HepG2 (cell line): Measurements from ENCODE around the gene ARMH2. TPM values are rescaled to one million over a fixed set of nuclear protein-coding genes. Genes with fewer than 3 reads are reported as not detected.

Experiments
- ATAC-seq: fragments of 200-7000 bp; cut with Tn5 transposase; 3 replicates; pipeline ENCODE4 v1.9.1; 2020; ENCODE audit warnings: mild to moderate bottlenecking, moderate library complexity
- BruUV-seq: library from RNA; stranded (reverse); fragments of 400-500 nt; replicated peaks from 2 replicates; lab custom pipeline; 2021; lab: Mats Ljungman, UMichigan
- CTCF ChIA-PET: fragments of 300-600 bp; formaldehyde crosslinking; extraction: SDS; loops from one replicate; lab custom pipeline; 2021; ENCODE audit warnings: low total read pairs, inconsistent platforms, low intra/inter-chr PET ratio; lab: Yijun Ruan, JAX
- POLR2A ChIA-PET: fragments of 350-600 bp; sonication (Branson Sonifier 250); formaldehyde crosslinking; loops from one replicate; lab custom pipeline; 2020; ENCODE audit warnings: antibody characterized with exemption, inconsistent platforms; lab: Yijun Ruan, JAX
- DNase-seq: peaks from one replicate; pipeline ENCODE4 v3.0.0-alpha.2; 2015; ENCODE audit warnings: low spot score
- FAIRE-seq: peaks from 3 replicates; lab custom pipeline; 2011; peaks lifted over from hg19 to GRCh38; lab: Jason Lieb, UNC
- H2AFZ ChIP-seq: one replicate; pipeline ENCODE4 v1.6.1; 2011; ENCODE audit warnings: low read length, inconsistent platforms
- H3K27ac ChIP-seq: fragments of 300-600 bp; 3 replicates; pipeline ENCODE4 v1.8.0; 2011; ENCODE audit warnings: mixed run types, mild to moderate bottlenecking, mixed read lengths, low read length, inconsistent platforms; ENCODE audit not compliant: insufficient read depth; ENCODE audit errors: extremely low read length
- H3K27me3 ChIP-seq, 2 experiments: fragments of 200-600 bp in 1 of 2; 2 replicates in 1 of 2; 3 replicates in 1 of 2; pipeline versions ENCODE4 v1.6.0 to v1.8.0; 2011; ENCODE audit warnings: low read length in 2 of 2, mild to moderate bottlenecking in 2 of 2, moderate library complexity in 2 of 2, inconsistent platforms in 1 of 2; ENCODE audit not compliant: insufficient read depth in 2 of 2, control insufficient read depth in 1 of 2
- H3K36me3 ChIP-seq, 2 experiments: fragments of 200-600 bp in 1 of 2; replicated peaks in 1 of 2; 2 replicates in 1 of 2; 3 replicates in 1 of 2; pipeline versions ENCODE4 v1.5.1 to v1.8.0; 2011; ENCODE audit warnings: low read length in 2 of 2, inconsistent platforms in 1 of 2; ENCODE audit not compliant: insufficient read depth in 2 of 2, control insufficient read depth in 1 of 2
- H3K4me1 ChIP-seq: 2 replicates; pipeline ENCODE4 v1.5.1; 2012; ENCODE audit warnings: low read length, inconsistent platforms; ENCODE audit not compliant: insufficient read depth
- H3K4me2 ChIP-seq: 2 replicates; pipeline ENCODE4 v1.6.0; 2011; ENCODE audit warnings: low read depth, low read length, inconsistent platforms
- H3K4me3 ChIP-seq, 3 experiments: fragments of 200-600 bp in 1 of 3; sonication (generic), shearing (Covaris generic) in 1 of 3; replicated peaks in 1 of 3; 2 replicates each; pipeline ENCODE4 v1.5.1; 2011 to 2016; ENCODE audit warnings: low read length in 3 of 3, inconsistent platforms in 2 of 3, low read depth in 2 of 3, mild to moderate bottlenecking in 2 of 3, control low read depth in 1 of 3, mixed read lengths in 1 of 3; ENCODE audit not compliant: insufficient read depth in 1 of 3
- H3K79me2 ChIP-seq: one replicate; pipeline ENCODE4 v1.6.1; 2011; ENCODE audit warnings: low read length, inconsistent platforms; ENCODE audit not compliant: insufficient read depth
- H3K9ac ChIP-seq: 2 replicates; pipeline ENCODE4 v1.6.0; 2011; ENCODE audit warnings: mild to moderate bottlenecking, low read depth, low read length, inconsistent platforms; ENCODE audit not compliant: insufficient read depth
- H3K9me3 ChIP-seq: 2 replicates; pipeline ENCODE4 v1.5.1; 2012; ENCODE audit warnings: mild to moderate bottlenecking, low read length
- H4K20me1 ChIP-seq: 2 replicates; pipeline ENCODE4 v1.6.0; 2011; ENCODE audit warnings: inconsistent platforms, mild to moderate bottlenecking, low read length, moderate library complexity; ENCODE audit not compliant: insufficient read depth
- HNRNPL ChIP-seq: fragments of 200-400 bp; formaldehyde crosslinking; IDR thresholded peaks from 2 replicates; pipeline ENCODE4 v1.6.1; 2017; ENCODE audit warnings: mild to moderate bottlenecking, low read depth, low read length
- LBX2 ChIP-seq: sonication (generic); formaldehyde crosslinking; IDR thresholded peaks from 2 replicates; pipeline ENCODE4 v1.5.0; 2020; ENCODE audit warnings: missing genetic modification reagents, mild to moderate bottlenecking, borderline replicate concordance
- NCOA1 ChIP-seq: sonication (generic); formaldehyde crosslinking; IDR thresholded peaks from 2 replicates; pipeline ENCODE4 v1.9.0; 2021; ENCODE audit warnings: missing genetic modification reagents
- SIX1 ChIP-seq: sonication (generic); formaldehyde crosslinking; IDR thresholded peaks from 2 replicates; pipeline ENCODE4 v1.4.0; 2020; ENCODE audit warnings: missing genetic modification reagents, borderline replicate concordance
- STAG1 ChIP-seq: sonication (generic); formaldehyde crosslinking; IDR thresholded peaks from 2 replicates; pipeline ENCODE4 v1.4.0; 2020; ENCODE audit warnings: missing genetic modification reagents
- TBX2 ChIP-seq: sonication (generic); formaldehyde crosslinking; IDR thresholded peaks from 2 replicates; pipeline ENCODE4 v1.5.0; 2020; ENCODE audit warnings: missing genetic modification reagents, mild to moderate bottlenecking, borderline replicate concordance
- TEAD2 ChIP-seq: sonication (generic); formaldehyde crosslinking; IDR thresholded peaks from 2 replicates; pipeline ENCODE4 v1.9.0; 2021; ENCODE audit warnings: missing genetic modification reagents
- ZBTB37 ChIP-seq: sonication (generic); formaldehyde crosslinking; IDR thresholded peaks from 2 replicates; pipeline ENCODE4 v1.4.0; 2020; ENCODE audit warnings: mild to moderate bottlenecking, missing genetic modification reagents
- ZFY ChIP-seq: sonication (generic); formaldehyde crosslinking; IDR thresholded peaks from 2 replicates; pipeline ENCODE4 v1.4.0; 2020; ENCODE audit warnings: missing genetic modification reagents
- ZNF501 ChIP-seq: sonication (generic); formaldehyde crosslinking; IDR thresholded peaks from 2 replicates; pipeline ENCODE4 v1.5.1; 2020; ENCODE audit warnings: mild to moderate bottlenecking, moderate library complexity, missing genetic modification reagents
- ZNF547 ChIP-seq: sonication (generic); formaldehyde crosslinking; IDR thresholded peaks from 2 replicates; pipeline ENCODE4 v1.5.1; 2020; ENCODE audit warnings: mild to moderate bottlenecking, missing genetic modification reagents
- ZNF724P ChIP-seq: sonication (generic); formaldehyde crosslinking; IDR thresholded peaks from 2 replicates; pipeline ENCODE4 v1.8.0; 2022; ENCODE audit warnings: missing genetic modification reagents, borderline replicate concordance
- ZNF790 ChIP-seq: sonication (generic); formaldehyde crosslinking; IDR thresholded peaks from 2 replicates; pipeline ENCODE4 v1.8.0; 2022; ENCODE audit warnings: missing genetic modification reagents, mild to moderate bottlenecking, borderline replicate concordance
- ZNF878 ChIP-seq: sonication (generic); formaldehyde crosslinking; IDR thresholded peaks from 2 replicates; pipeline ENCODE4 v1.8.1; 2023; ENCODE audit warnings: mild to moderate bottlenecking, missing genetic modification reagents, moderate library complexity
- WGBS: methylation state at CpG from one replicate; pipeline ENCODE4 v1.1.6; 2017; ENCODE audit warnings: low lambda C conversion rate; 5-methylcytosine and 5-hydroxymethylcytosine counted together
- in situ Hi-C: cut with HindIII; loops from 2 replicates; pipeline ENCODE4 v1.10.0; 2017; ENCODE audit warnings: low pct_unique_long_range_greater_than_20kb; ENCODE audit not compliant: extremely low pct_ligation_motif_present
- intact Hi-C: fragments of 100-400 bp; cut with micrococcal nuclease; formaldehyde crosslinking; loops from one replicate; pipeline ENCODE4 v1.10.0; 2022; ENCODE audit not compliant: unreplicated experiment
- polyA plus RNA-seq, 8 experiments: library from polyadenylated mRNA; depleted of rRNA in 3 of 8; stranded (reverse) in 7 of 8; unstranded in 1 of 8; fragments of >200 nt; fragmentation: Illumina TruSeq in 4 of 8; extraction: Trizol in 4 of 8; gene quantifications; 2 replicates each; pipeline versions ENCODE4 v1.2.1 to v1.2.3, GENCODE V29; 2011 to 2016; ENCODE audit warnings: low read depth in 4 of 8, missing spikeins in 1 of 8, mixed read lengths in 1 of 8; ENCODE audit not compliant: insufficient read depth in 1 of 8
- total RNA-seq, 5 experiments: library from RNA; depleted of rRNA; stranded (reverse); fragments of >200 nt; fragmentation: Illumina TruSeq; extraction: Trizol; gene quantifications; 2 replicates each; pipeline ENCODE4 v1.2.3, GENCODE V29; 2016; ENCODE audit warnings: low read depth in 1 of 5
- TF ChIP-seq, protein P1 (sequence below): sonication (generic); formaldehyde crosslinking; IDR thresholded peaks from 2 replicates; pipeline ENCODE4 v1.4.0; 2020; ENCODE audit warnings: mild to moderate bottlenecking, missing genetic modification reagents
- TF ChIP-seq, protein P2 (sequence below): sonication (generic); formaldehyde crosslinking; IDR thresholded peaks from 2 replicates; pipeline ENCODE4 v1.4.0; 2020; ENCODE audit warnings: mild to moderate bottlenecking, missing genetic modification reagents
- TF ChIP-seq, protein P3 (sequence below): IDR thresholded peaks from 2 replicates; pipeline ENCODE4 v1.6.1; 2016

Gene ARMH2
- total and polyA plus RNA-seq, 2 of the 13 experiments (the other 11 are each of a cell fraction or from before 2014, with no cell fraction given): not detected

- ATAC-seq (peak; percentile 1; the same call in 2 of the 3 replicates), DNase-seq (peak; percentile 33), FAIRE-seq (no peak)
- peak overlapping the region; percentile 78 to 100 (median 99) for H3K4me3 ChIP-seq
- H3K4me1 ChIP-seq: peaks cover 67% of the 10 kb centered on the region
- H3K27me3 ChIP-seq: no peaks in the 10 kb centered on the region; a peak in 1 of 5 replicates
- peaks cover 54% of the 10 kb centered on the region for H3K79me2 ChIP-seq
- POLR2A ChIA-PET: interaction anchor here (0.8 to 4.3 kb wide), 9 partner anchors 9 to 109 kb away, joined by 3 to 18 read pairs (median 4); partner anchors contain the start of genes ACOT13, C6orf62 and TDP2
- peak overlapping the region; percentile 90 for H3K4me2 ChIP-seq
- in situ Hi-C loops (loop anchor here (5.0 kb wide), 1 partner anchor 58 kb away; the partner anchor contains the start of gene C6orf62), intact Hi-C loops (loop anchor here (1.0 kb wide), 2 partner anchors 28 to 54 kb away; no protein-coding TSS in a partner anchor)
- peak overlapping the region; percentile 99 for H3K9ac ChIP-seq
- H4K20me1 ChIP-seq: peaks cover 30% of the 10 kb centered on the region
- no TSS peak for BruUV-seq
- CTCF ChIA-PET: no interaction called here
- 2% methylated on average over 20 of the region's 20 CpGs for WGBS
- peak overlapping the region; percentile 99 for H3K27ac ChIP-seq
- no peaks in the 10 kb centered on the region for H3K9me3 ChIP-seq
- H2AFZ ChIP-seq: no peak overlapping the region
- peaks cover under 1 to 15% of the 10 kb centered on the region in 2 experiments; a peak in 3 of 5 replicates for H3K36me3 ChIP-seq
- no peak for TF ChIP-seq ZNF878 (CRISPR knock-in tag)
- TF ChIP-seq NCOA1: no peak
- 0 out of 2 replicates have a peak, but pooled peaks have one; percentile 4 for TF ChIP-seq ZNF547 (CRISPR knock-in tag)
- no peak for TF ChIP-seq ZBTB37
- no peak for TF ChIP-seq TBX2 (CRISPR knock-in tag)
- no peak for TF ChIP-seq STAG1 (CRISPR knock-in tag)
- TF ChIP-seq SIX1 (CRISPR knock-in tag): peak; percentile 7; the same call in 1 of the 2 replicates
- TF ChIP-seq, protein P1, sequence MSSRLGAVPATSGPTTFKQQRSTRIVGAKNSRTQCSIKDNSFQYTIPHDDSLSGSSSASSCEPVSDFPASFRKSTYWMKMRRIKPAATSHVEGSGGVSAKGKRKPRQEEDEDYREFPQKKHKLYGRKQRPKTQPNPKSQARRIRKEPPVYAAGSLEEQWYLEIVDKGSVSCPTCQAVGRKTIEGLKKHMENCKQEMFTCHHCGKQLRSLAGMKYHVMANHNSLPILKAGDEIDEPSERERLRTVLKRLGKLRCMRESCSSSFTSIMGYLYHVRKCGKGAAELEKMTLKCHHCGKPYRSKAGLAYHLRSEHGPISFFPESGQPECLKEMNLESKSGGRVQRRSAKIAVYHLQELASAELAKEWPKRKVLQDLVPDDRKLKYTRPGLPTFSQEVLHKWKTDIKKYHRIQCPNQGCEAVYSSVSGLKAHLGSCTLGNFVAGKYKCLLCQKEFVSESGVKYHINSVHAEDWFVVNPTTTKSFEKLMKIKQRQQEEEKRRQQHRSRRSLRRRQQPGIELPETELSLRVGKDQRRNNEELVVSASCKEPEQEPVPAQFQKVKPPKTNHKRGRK (CRISPR knock-in tag): no peak
- TF ChIP-seq, protein P2, sequence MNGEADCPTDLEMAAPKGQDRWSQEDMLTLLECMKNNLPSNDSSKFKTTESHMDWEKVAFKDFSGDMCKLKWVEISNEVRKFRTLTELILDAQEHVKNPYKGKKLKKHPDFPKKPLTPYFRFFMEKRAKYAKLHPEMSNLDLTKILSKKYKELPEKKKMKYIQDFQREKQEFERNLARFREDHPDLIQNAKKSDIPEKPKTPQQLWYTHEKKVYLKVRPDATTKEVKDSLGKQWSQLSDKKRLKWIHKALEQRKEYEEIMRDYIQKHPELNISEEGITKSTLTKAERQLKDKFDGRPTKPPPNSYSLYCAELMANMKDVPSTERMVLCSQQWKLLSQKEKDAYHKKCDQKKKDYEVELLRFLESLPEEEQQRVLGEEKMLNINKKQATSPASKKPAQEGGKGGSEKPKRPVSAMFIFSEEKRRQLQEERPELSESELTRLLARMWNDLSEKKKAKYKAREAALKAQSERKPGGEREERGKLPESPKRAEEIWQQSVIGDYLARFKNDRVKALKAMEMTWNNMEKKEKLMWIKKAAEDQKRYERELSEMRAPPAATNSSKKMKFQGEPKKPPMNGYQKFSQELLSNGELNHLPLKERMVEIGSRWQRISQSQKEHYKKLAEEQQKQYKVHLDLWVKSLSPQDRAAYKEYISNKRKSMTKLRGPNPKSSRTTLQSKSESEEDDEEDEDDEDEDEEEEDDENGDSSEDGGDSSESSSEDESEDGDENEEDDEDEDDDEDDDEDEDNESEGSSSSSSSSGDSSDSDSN (CRISPR knock-in tag): no peak
- TF ChIP-seq TEAD2: 0 out of 2 replicates have a peak, but pooled peaks have one; percentile 36
- TF ChIP-seq HNRNPL: no peak
- TF ChIP-seq ZNF724P (CRISPR knock-in tag): no peak
- TF ChIP-seq ZNF790: no peak
- TF ChIP-seq, protein P3, sequence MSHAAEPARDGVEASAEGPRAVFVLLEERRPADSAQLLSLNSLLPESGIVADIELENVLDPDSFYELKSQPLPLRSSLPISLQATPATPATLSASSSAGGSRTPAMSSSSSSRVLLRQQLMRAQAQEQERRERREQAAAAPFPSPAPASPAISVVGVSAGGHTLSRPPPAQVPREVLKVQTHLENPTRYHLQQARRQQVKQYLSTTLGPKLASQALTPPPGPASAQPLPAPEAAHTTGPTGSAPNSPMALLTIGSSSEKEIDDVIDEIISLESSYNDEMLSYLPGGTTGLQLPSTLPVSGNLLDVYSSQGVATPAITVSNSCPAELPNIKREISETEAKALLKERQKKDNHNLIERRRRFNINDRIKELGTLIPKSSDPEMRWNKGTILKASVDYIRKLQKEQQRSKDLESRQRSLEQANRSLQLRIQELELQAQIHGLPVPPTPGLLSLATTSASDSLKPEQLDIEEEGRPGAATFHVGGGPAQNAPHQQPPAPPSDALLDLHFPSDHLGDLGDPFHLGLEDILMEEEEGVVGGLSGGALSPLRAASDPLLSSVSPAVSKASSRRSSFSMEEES (CRISPR knock-in tag): no peak
- TF ChIP-seq ZFY (CRISPR knock-in tag): no peak
- no peak for TF ChIP-seq ZNF501 (CRISPR knock-in tag)
- TF ChIP-seq LBX2 (CRISPR knock-in tag): no peak
Measured at GRCh38 chr6:24775520-24776058, 23.1 kb downstream of the ARMH2 start.
